ENCODE measurements around the gene PAK4. TPM values are rescaled to one million over a fixed set of nuclear protein-coding genes. Genes with fewer than 3 reads are reported as not detected.

Gene PAK4
- polyA plus RNA-seq, 1 of the 3 experiments (the other 2 are of a cell fraction), result 36.4 TPM

DNA sequence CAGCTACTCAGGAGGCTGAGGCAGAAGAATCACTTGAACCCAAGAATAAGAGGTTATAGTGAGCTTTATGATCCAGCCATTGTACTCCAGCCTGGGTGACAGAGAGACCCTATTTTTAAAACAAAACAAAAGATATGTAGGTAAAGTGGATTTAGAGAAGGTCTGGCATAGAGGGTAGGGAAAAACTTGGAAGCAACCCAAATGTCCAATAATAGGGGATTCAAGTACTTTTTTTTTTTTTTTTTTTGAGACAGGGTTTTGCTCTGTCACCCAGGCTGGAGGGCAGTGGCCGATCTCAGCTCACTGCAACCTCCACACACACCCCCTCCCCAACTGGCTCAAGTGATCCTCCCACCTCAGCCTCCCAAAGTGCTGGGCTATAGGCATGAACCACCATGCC, 5.8 kb upstream of the PAK4 start:
- Histone ChIP-seq H3K79me2 (ENCODE audit: insufficient read depth) (no peaks in the 10 kb centered on the region), H3K4me3 (ENCODE audit: low read depth in 2 of 2, low read length in 1 of 2) (no peak overlapping the region), H3K9me2 (no peaks in the 10 kb centered on the region), H3K9ac (no peak overlapping the region), H4K20me1 (ENCODE audit: insufficient read depth) (no peaks in the 10 kb centered on the region), H3K27ac (ENCODE audit: low read depth in 2 of 2, low read length in 1 of 2) (no peak overlapping the region), H3K4me2 (no peak overlapping the region), H3K36me3 (replicated peaks in 1 of 2; ENCODE audit: control insufficient read depth in 1 of 2, insufficient read depth in 2 of 2, low read length in 1 of 2) (no peaks in the 10 kb centered on the region), H2AFZ (ENCODE audit: low read depth) (no peak overlapping the region), H3F3A (replicated peaks; ENCODE audit: insufficient read depth) (peaks cover 8% of the 10 kb centered on the region), H3K9me3 (no peaks in the 10 kb centered on the region), H3K27me3 (ENCODE audit: insufficient read depth) (no peaks in the 10 kb centered on the region), H3K4me1 (ENCODE audit: control insufficient read depth in 1 of 2, insufficient read depth in 2 of 2, low read depth in 1 of 2, low read length in 1 of 2) (no peaks in the 10 kb centered on the region)
- 67% methylated on average over 1 of the region's 1 CpG for WGBS (ENCODE audit: low lambda C conversion rate)
- no peak for DNase-seq
- no peak for TF ChIP-seq SIN3A (IDR thresholded peaks at IDR 0.05; ENCODE audit: borderline replicate concordance, low read depth, low read length)
- TF ChIP-seq, protein P1, sequence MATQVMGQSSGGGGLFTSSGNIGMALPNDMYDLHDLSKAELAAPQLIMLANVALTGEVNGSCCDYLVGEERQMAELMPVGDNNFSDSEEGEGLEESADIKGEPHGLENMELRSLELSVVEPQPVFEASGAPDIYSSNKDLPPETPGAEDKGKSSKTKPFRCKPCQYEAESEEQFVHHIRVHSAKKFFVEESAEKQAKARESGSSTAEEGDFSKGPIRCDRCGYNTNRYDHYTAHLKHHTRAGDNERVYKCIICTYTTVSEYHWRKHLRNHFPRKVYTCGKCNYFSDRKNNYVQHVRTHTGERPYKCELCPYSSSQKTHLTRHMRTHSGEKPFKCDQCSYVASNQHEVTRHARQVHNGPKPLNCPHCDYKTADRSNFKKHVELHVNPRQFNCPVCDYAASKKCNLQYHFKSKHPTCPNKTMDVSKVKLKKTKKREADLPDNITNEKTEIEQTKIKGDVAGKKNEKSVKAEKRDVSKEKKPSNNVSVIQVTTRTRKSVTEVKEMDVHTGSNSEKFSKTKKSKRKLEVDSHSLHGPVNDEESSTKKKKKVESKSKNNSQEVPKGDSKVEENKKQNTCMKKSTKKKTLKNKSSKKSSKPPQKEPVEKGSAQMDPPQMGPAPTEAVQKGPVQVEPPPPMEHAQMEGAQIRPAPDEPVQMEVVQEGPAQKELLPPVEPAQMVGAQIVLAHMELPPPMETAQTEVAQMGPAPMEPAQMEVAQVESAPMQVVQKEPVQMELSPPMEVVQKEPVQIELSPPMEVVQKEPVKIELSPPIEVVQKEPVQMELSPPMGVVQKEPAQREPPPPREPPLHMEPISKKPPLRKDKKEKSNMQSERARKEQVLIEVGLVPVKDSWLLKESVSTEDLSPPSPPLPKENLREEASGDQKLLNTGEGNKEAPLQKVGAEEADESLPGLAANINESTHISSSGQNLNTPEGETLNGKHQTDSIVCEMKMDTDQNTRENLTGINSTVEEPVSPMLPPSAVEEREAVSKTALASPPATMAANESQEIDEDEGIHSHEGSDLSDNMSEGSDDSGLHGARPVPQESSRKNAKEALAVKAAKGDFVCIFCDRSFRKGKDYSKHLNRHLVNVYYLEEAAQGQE (IDR thresholded peaks at IDR 0.05; ENCODE audit: low read depth, low read length), result no peak
- TF ChIP-seq, protein P2, sequence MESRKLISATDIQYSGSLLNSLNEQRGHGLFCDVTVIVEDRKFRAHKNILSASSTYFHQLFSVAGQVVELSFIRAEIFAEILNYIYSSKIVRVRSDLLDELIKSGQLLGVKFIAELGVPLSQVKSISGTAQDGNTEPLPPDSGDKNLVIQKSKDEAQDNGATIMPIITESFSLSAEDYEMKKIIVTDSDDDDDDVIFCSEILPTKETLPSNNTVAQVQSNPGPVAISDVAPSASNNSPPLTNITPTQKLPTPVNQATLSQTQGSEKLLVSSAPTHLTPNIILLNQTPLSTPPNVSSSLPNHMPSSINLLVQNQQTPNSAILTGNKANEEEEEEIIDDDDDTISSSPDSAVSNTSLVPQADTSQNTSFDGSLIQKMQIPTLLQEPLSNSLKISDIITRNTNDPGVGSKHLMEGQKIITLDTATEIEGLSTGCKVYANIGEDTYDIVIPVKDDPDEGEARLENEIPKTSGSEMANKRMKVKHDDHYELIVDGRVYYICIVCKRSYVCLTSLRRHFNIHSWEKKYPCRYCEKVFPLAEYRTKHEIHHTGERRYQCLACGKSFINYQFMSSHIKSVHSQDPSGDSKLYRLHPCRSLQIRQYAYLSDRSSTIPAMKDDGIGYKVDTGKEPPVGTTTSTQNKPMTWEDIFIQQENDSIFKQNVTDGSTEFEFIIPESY (IDR thresholded peaks at IDR 0.05; ENCODE audit: borderline replicate concordance, low read depth), result no peak
- ChIA-PET POLR2A (interaction anchor here (0.9 kb wide), 1 partner anchor 25 kb away, joined by 3 read pairs; no protein-coding TSS in a partner anchor), CTCF (interaction anchor here (1.0 to 4.2 kb wide), 5 partner anchors 10 to 211 kb away, joined by 3 to 36 read pairs (median 19); no protein-coding TSS in a partner anchor)

DNA sequence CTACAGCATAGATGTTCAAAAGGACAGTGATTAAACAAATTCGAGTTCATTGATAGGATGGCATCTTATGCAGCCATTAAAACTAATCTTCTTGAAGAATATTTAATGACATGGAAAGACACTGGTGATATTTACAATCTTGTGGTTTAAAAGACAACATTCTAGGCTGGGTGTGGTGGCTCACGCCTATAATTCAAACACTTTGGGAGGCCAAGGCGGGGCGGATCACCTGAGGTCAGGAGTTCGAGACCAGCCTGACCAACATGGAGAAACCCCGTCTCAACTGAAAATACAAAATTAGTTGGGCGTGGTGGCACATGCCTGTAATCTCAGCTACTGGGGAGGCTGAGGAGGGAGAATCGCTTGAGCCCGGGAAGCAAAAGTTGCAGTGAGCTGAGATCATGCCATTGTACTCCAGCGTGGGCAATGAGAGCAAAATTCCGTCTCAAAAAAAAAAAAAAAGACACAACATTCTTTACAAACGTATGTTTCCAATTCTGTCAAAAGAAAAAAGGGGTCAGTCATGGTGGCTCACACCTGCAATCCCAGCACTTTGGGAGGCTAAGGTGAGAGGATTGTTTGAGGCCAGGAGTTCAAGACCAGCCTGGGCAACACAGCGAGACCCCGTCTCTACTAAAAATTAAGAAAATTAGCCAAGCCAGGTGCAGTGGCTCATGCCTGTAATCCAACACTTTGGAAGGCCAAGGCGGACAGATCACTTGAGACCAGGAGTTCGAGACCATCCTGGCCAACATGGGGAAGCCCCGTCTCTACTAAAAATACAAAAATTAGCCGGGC, 2.5 kb upstream of the PAK4 start:
- Histone ChIP-seq H3K9me2 (no peaks in the 10 kb centered on the region), H3K9ac (no peak overlapping the region), H3K27me3 (ENCODE audit: insufficient read depth) (no peaks in the 10 kb centered on the region), H3K4me3 (ENCODE audit: low read depth in 2 of 2, low read length in 1 of 2) (no peak overlapping the region), H4K20me1 (ENCODE audit: insufficient read depth) (peaks cover 17% of the 10 kb centered on the region), H3K9me3 (no peaks in the 10 kb centered on the region), H2AFZ (ENCODE audit: low read depth) (no peak overlapping the region), H3K36me3 (replicated peaks in 1 of 2; ENCODE audit: control insufficient read depth in 1 of 2, insufficient read depth in 2 of 2, low read length in 1 of 2) (no peaks in the 10 kb centered on the region), H3K27ac (ENCODE audit: low read depth in 2 of 2, low read length in 1 of 2) (no peak overlapping the region), H3K79me2 (ENCODE audit: insufficient read depth) (peaks cover 26% of the 10 kb centered on the region), H3K4me2 (no peak overlapping the region), H3F3A (replicated peaks; ENCODE audit: insufficient read depth) (peaks cover 8% of the 10 kb centered on the region), H3K4me1 (ENCODE audit: control insufficient read depth in 1 of 2, insufficient read depth in 2 of 2, low read depth in 1 of 2, low read length in 1 of 2) (peaks cover 0 to 17% of the 10 kb centered on the region in 2 experiments; a peak in 1 of 4 replicates)
- no peak for DNase-seq
- ChIA-PET POLR2A (no interaction called here), CTCF (interaction anchor here (0.8 to 4.2 kb wide), 22 partner anchors 11 to 288 kb away, joined by 3 to 56 read pairs (median 10); partner anchors contain the start of genes GMFG, NCCRP1, SAMD4B and SYCN)
- WGBS (ENCODE audit: low lambda C conversion rate), result 78% methylated on average over 18 of the region's 18 CpGs
- TF ChIP-seq EZH2phosphoT487 (IDR thresholded peaks at IDR 0.05; ENCODE audit: borderline replicate concordance, low read depth) (no peak), JUND (IDR thresholded peaks at IDR 0.05) (no peak), FOXJ3 (CRISPR knock-in tag; IDR thresholded peaks at IDR 0.05) (no peak), POLR2AphosphoS5 (IDR thresholded peaks at IDR 0.05; ENCODE audit: low read depth, low read length) (no peak), RCOR1 (IDR thresholded peaks at IDR 0.05; ENCODE audit: low read length) (no peak), GATA2 (CRISPR knock-in tag; IDR thresholded peaks at IDR 0.05) (no peak), NFIC (IDR thresholded peaks at IDR 0.05; ENCODE audit: borderline replicate concordance) (no peak), EP300 (IDR thresholded peaks at IDR 0.05; ENCODE audit: borderline replicate concordance in 1 of 2, low read depth in 1 of 2, low read length in 1 of 2) (no peak), SIN3A (IDR thresholded peaks at IDR 0.05; ENCODE audit: borderline replicate concordance, low read depth, low read length) (no peak), GABPA (IDR thresholded peaks at IDR 0.05; ENCODE audit: low read depth) (no peak), TAF1 (IDR thresholded peaks at IDR 0.05; ENCODE audit: borderline replicate concordance, low read depth, low read length) (no peak), SMC3 (IDR thresholded peaks at IDR 0.05; ENCODE audit: low read depth, low read length) (no peak), TEAD4 (IDR thresholded peaks at IDR 0.05; ENCODE audit: borderline replicate concordance, insufficient read depth) (no peak), FOSL2 (IDR thresholded peaks at IDR 0.05; ENCODE audit: borderline replicate concordance, low read depth) (no peak), NRF1 (IDR thresholded peaks at IDR 0.05; ENCODE audit: low read depth, low read length) (no peak), YY1 (IDR thresholded peaks at IDR 0.05; ENCODE audit: low read depth) (no peak)
- TF ChIP-seq, protein P3, sequence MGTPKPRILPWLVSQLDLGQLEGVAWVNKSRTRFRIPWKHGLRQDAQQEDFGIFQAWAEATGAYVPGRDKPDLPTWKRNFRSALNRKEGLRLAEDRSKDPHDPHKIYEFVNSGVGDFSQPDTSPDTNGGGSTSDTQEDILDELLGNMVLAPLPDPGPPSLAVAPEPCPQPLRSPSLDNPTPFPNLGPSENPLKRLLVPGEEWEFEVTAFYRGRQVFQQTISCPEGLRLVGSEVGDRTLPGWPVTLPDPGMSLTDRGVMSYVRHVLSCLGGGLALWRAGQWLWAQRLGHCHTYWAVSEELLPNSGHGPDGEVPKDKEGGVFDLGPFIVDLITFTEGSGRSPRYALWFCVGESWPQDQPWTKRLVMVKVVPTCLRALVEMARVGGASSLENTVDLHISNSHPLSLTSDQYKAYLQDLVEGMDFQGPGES (IDR thresholded peaks at IDR 0.05; ENCODE audit: low read depth, low read length), result no peak
